ENCODE measurements around the gene GALNTL6. TPM values are rescaled to one million over a fixed set of nuclear protein-coding genes. Genes with fewer than 3 reads are reported as not detected.

GALNTL6 gene
- total and polyA plus RNA-seq, 2 donors (not counting 3 experiments of a cell fraction or from before 2014, with no cell fraction given): not detected

DNA sequence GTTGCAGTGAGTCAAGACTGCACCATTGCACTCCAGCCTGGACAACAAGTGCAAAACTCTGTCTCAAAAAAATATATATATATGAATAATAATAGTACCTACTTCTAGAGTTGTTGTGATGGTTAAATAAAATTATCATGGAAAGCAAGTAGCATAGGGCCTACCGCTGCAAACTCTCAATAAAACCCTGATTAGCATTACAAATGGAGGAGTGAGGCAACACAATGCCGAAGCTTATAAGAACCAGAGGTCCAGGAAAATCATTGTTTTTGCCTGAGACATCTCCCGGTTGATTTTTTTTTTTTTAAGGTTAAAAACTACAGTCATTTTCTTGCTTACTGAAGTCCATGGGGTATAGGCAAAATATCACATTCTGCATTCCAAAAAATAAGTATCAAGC lies 1170.4 kb downstream of the GALNTL6 start:
- dilution Hi-C loops (cut with MboI; ENCODE audit: extremely low pct_ligation_motif_present, low sequenced_read_pairs): no loop called here

DNA sequence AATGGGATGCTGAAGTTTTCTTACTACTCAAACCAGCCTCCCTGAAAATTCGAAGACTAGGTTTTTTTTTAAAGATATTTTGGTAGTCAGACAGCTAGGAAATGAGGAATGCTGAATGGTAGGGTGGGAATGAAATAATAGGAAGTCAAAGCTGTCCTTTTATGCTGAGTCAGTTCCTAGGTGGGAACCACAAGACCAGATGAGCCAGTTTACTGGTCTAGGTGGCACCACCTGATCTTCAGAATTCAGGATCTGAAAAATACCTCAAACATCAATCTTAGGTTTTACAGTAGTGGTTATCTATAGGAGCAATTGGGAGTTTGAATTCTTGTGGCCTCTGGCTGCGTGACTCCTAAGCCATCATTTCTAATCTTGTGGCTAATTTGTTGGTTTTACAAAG lies 1172.3 kb downstream of the GALNTL6 start:
- Histone ChIP-seq H3K4me2 (ENCODE audit: insufficient read depth, low read length) (peak overlapping the region; percentile 24), H3K36me3 (ENCODE audit: control insufficient read depth in 2 of 2, extremely low read depth in 1 of 2, insufficient read depth in 2 of 2, low read length in 2 of 2) (no peaks in the 10 kb centered on the region), H3K9me3 (replicated peaks; ENCODE audit: control insufficient read depth, insufficient read depth, low read length) (peaks cover 1% of the 10 kb centered on the region), H3K79me2 (ENCODE audit: control insufficient read depth, insufficient read depth, low read length) (no peaks in the 10 kb centered on the region), H3K27ac (ENCODE audit: insufficient read depth, low read depth, low read length) (peak overlapping the region; percentile 17), H3K9ac (replicated peaks; ENCODE audit: extremely low read depth, insufficient read depth, low read length) (no peak overlapping the region), H4K20me1 (replicated peaks; ENCODE audit: control insufficient read depth, extremely low read depth, insufficient read depth, low read length) (no peaks in the 10 kb centered on the region), H3K4me3 (replicated peaks in 1 of 3; ENCODE audit: insufficient read depth in 1 of 3, low read depth in 1 of 3, low read length in 3 of 3) (no peak overlapping the region), H3K4me1 (ENCODE audit: control insufficient read depth, extremely low read depth, insufficient read depth, low read length) (peaks cover 33% of the 10 kb centered on the region), H3K9me1 (replicated peaks; ENCODE audit: control insufficient read depth, extremely low read depth, insufficient read depth, low read length) (no peaks in the 10 kb centered on the region), H3K27me3 (ENCODE audit: control insufficient read depth in 2 of 2, insufficient read depth in 2 of 2, low read length in 2 of 2) (no peaks in the 10 kb centered on the region), H2AFZ (ENCODE audit: low read depth, low read length) (peak overlapping the region; percentile 26)
- BruUV-seq (replicated peaks): no TSS peak
- dilution Hi-C loops (cut with MboI; ENCODE audit: extremely low pct_ligation_motif_present, low sequenced_read_pairs): no loop called here
- CTCF ChIA-PET: no interaction called here
- peak; percentile 35 for FAIRE-seq
- POLR2A ChIA-PET: no interaction called here
- intact Hi-C loops (cut with micrococcal nuclease): no loop called here
- TF ChIP-seq POLR2A (IDR thresholded peaks at IDR 0.05; ENCODE audit: low read depth, low read length): no peak
- TF ChIP-seq JUN (IDR thresholded peaks at IDR 0.05; ENCODE audit: borderline replicate concordance, insufficient read depth, insufficient read length, low read depth): peak; percentile 13
- peak; percentile 12 for TF ChIP-seq FOS (IDR thresholded peaks at IDR 0.05; ENCODE audit: borderline replicate concordance, insufficient read depth, low read length)
- peak; percentile 37 for DNase-seq (ENCODE audit: low read depth, low spot score)

More for the DNA sequence above, 1170.4 kb downstream of the GALNTL6 start:
- Histone ChIP-seq H3K4me3 (replicated peaks in 1 of 3; ENCODE audit: insufficient read depth in 1 of 3, low read depth in 1 of 3, low read length in 3 of 3) (no peak overlapping the region), H3K4me2 (ENCODE audit: insufficient read depth, low read length) (no peak overlapping the region), H3K27ac (ENCODE audit: insufficient read depth, low read depth, low read length) (no peak overlapping the region), H3K36me3 (ENCODE audit: control insufficient read depth in 2 of 2, extremely low read depth in 1 of 2, insufficient read depth in 2 of 2, low read length in 2 of 2) (no peaks in the 10 kb centered on the region), H2AFZ (ENCODE audit: low read depth, low read length) (no peak overlapping the region), H3K4me1 (ENCODE audit: control insufficient read depth, extremely low read depth, insufficient read depth, low read length) (peaks cover 25% of the 10 kb centered on the region), H4K20me1 (replicated peaks; ENCODE audit: control insufficient read depth, extremely low read depth, insufficient read depth, low read length) (no peaks in the 10 kb centered on the region), H3K9me1 (replicated peaks; ENCODE audit: control insufficient read depth, extremely low read depth, insufficient read depth, low read length) (no peaks in the 10 kb centered on the region), H3K9me3 (replicated peaks; ENCODE audit: control insufficient read depth, insufficient read depth, low read length) (peaks cover 1% of the 10 kb centered on the region), H3K9ac (replicated peaks; ENCODE audit: extremely low read depth, insufficient read depth, low read length) (no peak overlapping the region), H3K27me3 (ENCODE audit: control insufficient read depth in 2 of 2, insufficient read depth in 2 of 2, low read length in 2 of 2) (no peaks in the 10 kb centered on the region), H3K79me2 (ENCODE audit: control insufficient read depth, insufficient read depth, low read length) (no peaks in the 10 kb centered on the region)
- FAIRE-seq (no peak), DNase-seq (ENCODE audit: low read depth, low spot score) (no peak)
- intact Hi-C loops (cut with micrococcal nuclease): no loop called here
- TF ChIP-seq MAX (IDR thresholded peaks at IDR 0.05; ENCODE audit: insufficient read depth, insufficient read length): no peak
- no peak for TF ChIP-seq MYC (IDR thresholded peaks at IDR 0.05; ENCODE audit: low read depth, low read length)
- no peak for TF ChIP-seq POLR2AphosphoS5 (IDR thresholded peaks at IDR 0.05; ENCODE audit: insufficient read depth, low read depth, low read length)
- ChIA-PET CTCF (no interaction called here), POLR2A (no interaction called here)
- no TSS peak for BruUV-seq (replicated peaks)

All from endothelial cell of umbilical vein (primary cell).